GM10266 (cell line): ENCODE measurements around the gene KIRREL1.

Experiments used
- DNase-seq: peaks from one replicate; pipeline ENCODE4 v3.0.0; 2012; ENCODE audit errors: extremely low spot score
- CTCF ChIP-seq: IDR thresholded peaks from 2 replicates; pipeline ENCODE4 v1.5.1; 2012; ENCODE audit warnings: mild to moderate bottlenecking, low read depth; ENCODE audit not compliant: control insufficient read depth, insufficient read depth; ENCODE audit errors: missing control alignments

The KIRREL1 gene

GRCh38 chr1:158035976-158036583 is 42.6 kb downstream of the KIRREL1 start:
- no peak for DNase-seq
- TF ChIP-seq CTCF, result no peak

GRCh38 chr1:158037008-158037865 is 43.8 kb downstream of the KIRREL1 start:
- DNase-seq, result no peak
- no peak for TF ChIP-seq CTCF

GRCh38 chr1:158037866-158038359 is 44.5 kb downstream of the KIRREL1 start:
- DNase-seq, result no peak
- TF ChIP-seq CTCF, result no peak

- DNase-seq, result no peak
- no peak for TF ChIP-seq CTCF
Measured at GRCh38 chr1:158038793-158039192, 45.3 kb downstream of the KIRREL1 start.

- DNase-seq, result no peak
- no peak for TF ChIP-seq CTCF
Measured at GRCh38 chr1:158039380-158039779, 45.9 kb downstream of the KIRREL1 start.

- TF ChIP-seq CTCF, result no peak
Measured at GRCh38 chr1:158040323-158040722, 46.9 kb downstream of the KIRREL1 start.

GRCh38 chr1:158043232-158043631 is 49.8 kb downstream of the KIRREL1 start:
- no peak for TF ChIP-seq CTCF
- no peak for DNase-seq

More at GRCh38 chr1:158040323-158040722, 46.9 kb downstream of the KIRREL1 start:
- no peak for DNase-seq
